HepG2 (cell line): Measurements from ENCODE around the gene DRAXIN. TPM values are rescaled to one million over a fixed set of nuclear protein-coding genes. Genes with fewer than 3 reads are reported as not detected.

Source experiments
- ATAC-seq: fragments of 200-7000 bp; cut with Tn5 transposase; 3 replicates; pipeline ENCODE4 v1.9.1; 2020; ENCODE audit warnings: mild to moderate bottlenecking, moderate library complexity
- BruUV-seq: library from RNA; stranded (reverse); fragments of 400-500 nt; replicated peaks from 2 replicates; lab custom pipeline; 2021; lab: Mats Ljungman, UMichigan
- CTCF ChIA-PET: fragments of 300-600 bp; formaldehyde crosslinking; extraction: SDS; loops from one replicate; lab custom pipeline; 2021; ENCODE audit warnings: low total read pairs, inconsistent platforms, low intra/inter-chr PET ratio; lab: Yijun Ruan, JAX
- POLR2A ChIA-PET: fragments of 350-600 bp; sonication (Branson Sonifier 250); formaldehyde crosslinking; loops from one replicate; lab custom pipeline; 2020; ENCODE audit warnings: antibody characterized with exemption, inconsistent platforms; lab: Yijun Ruan, JAX
- DNase-seq: peaks from one replicate; pipeline ENCODE4 v3.0.0-alpha.2; 2015; ENCODE audit warnings: low spot score
- FAIRE-seq: peaks from 3 replicates; lab custom pipeline; 2011; peaks lifted over from hg19 to GRCh38; lab: Jason Lieb, UNC
- H2AFZ ChIP-seq: one replicate; pipeline ENCODE4 v1.6.1; 2011; ENCODE audit warnings: low read length, inconsistent platforms
- H3K27ac ChIP-seq: fragments of 300-600 bp; 3 replicates; pipeline ENCODE4 v1.8.0; 2011; ENCODE audit warnings: mixed run types, mild to moderate bottlenecking, mixed read lengths, low read length, inconsistent platforms; ENCODE audit not compliant: insufficient read depth; ENCODE audit errors: extremely low read length
- H3K27me3 ChIP-seq, 2 experiments: fragments of 200-600 bp in 1 of 2; 2 replicates in 1 of 2; 3 replicates in 1 of 2; pipeline versions ENCODE4 v1.6.0 to v1.8.0; 2011; ENCODE audit warnings: low read length in 2 of 2, mild to moderate bottlenecking in 2 of 2, moderate library complexity in 2 of 2, inconsistent platforms in 1 of 2; ENCODE audit not compliant: insufficient read depth in 2 of 2, control insufficient read depth in 1 of 2
- H3K36me3 ChIP-seq, 2 experiments: fragments of 200-600 bp in 1 of 2; replicated peaks in 1 of 2; 2 replicates in 1 of 2; 3 replicates in 1 of 2; pipeline versions ENCODE4 v1.5.1 to v1.8.0; 2011; ENCODE audit warnings: low read length in 2 of 2, inconsistent platforms in 1 of 2; ENCODE audit not compliant: insufficient read depth in 2 of 2, control insufficient read depth in 1 of 2
- H3K4me1 ChIP-seq: 2 replicates; pipeline ENCODE4 v1.5.1; 2012; ENCODE audit warnings: low read length, inconsistent platforms; ENCODE audit not compliant: insufficient read depth
- H3K4me2 ChIP-seq: 2 replicates; pipeline ENCODE4 v1.6.0; 2011; ENCODE audit warnings: low read depth, low read length, inconsistent platforms
- H3K4me3 ChIP-seq, 3 experiments: fragments of 200-600 bp in 1 of 3; sonication (generic), shearing (Covaris generic) in 1 of 3; replicated peaks in 1 of 3; 2 replicates each; pipeline ENCODE4 v1.5.1; 2011 to 2016; ENCODE audit warnings: low read length in 3 of 3, inconsistent platforms in 2 of 3, low read depth in 2 of 3, mild to moderate bottlenecking in 2 of 3, control low read depth in 1 of 3, mixed read lengths in 1 of 3; ENCODE audit not compliant: insufficient read depth in 1 of 3
- H3K79me2 ChIP-seq: one replicate; pipeline ENCODE4 v1.6.1; 2011; ENCODE audit warnings: low read length, inconsistent platforms; ENCODE audit not compliant: insufficient read depth
- H3K9ac ChIP-seq: 2 replicates; pipeline ENCODE4 v1.6.0; 2011; ENCODE audit warnings: mild to moderate bottlenecking, low read depth, low read length, inconsistent platforms; ENCODE audit not compliant: insufficient read depth
- H3K9me3 ChIP-seq: 2 replicates; pipeline ENCODE4 v1.5.1; 2012; ENCODE audit warnings: mild to moderate bottlenecking, low read length
- H4K20me1 ChIP-seq: 2 replicates; pipeline ENCODE4 v1.6.0; 2011; ENCODE audit warnings: inconsistent platforms, mild to moderate bottlenecking, low read length, moderate library complexity; ENCODE audit not compliant: insufficient read depth
- ATF1 ChIP-seq: IDR thresholded peaks from 2 replicates; pipeline ENCODE4 v1.6.1; 2016; ENCODE audit warnings: mild to moderate bottlenecking, control low read depth
- CBFB ChIP-seq: sonication (generic); formaldehyde crosslinking; IDR thresholded peaks from 2 replicates; pipeline ENCODE4 v1.4.0; 2020; ENCODE audit warnings: missing genetic modification reagents
- CHD2 ChIP-seq: IDR thresholded peaks from 2 replicates; pipeline ENCODE4 v1.6.1; 2011; ENCODE audit warnings: low read depth, low read length, improper control_type of control experiment
- DNMT3B ChIP-seq: conservative IDR thresholded peaks from 2 replicates; pipeline ENCODE4 v1.6.1; 2016; ENCODE audit warnings: missing biosample characterization, control low read depth
- ELK4 ChIP-seq: sonication (generic); formaldehyde crosslinking; IDR thresholded peaks from 2 replicates; pipeline ENCODE4 v1.9.0; 2021; ENCODE audit warnings: missing genetic modification reagents, borderline replicate concordance
- HOXD1 ChIP-seq: sonication (generic); formaldehyde crosslinking; IDR thresholded peaks from 2 replicates; pipeline ENCODE4 v1.5.0; 2020; ENCODE audit warnings: missing genetic modification reagents
- JUNB ChIP-seq: sonication (generic); formaldehyde crosslinking; IDR thresholded peaks from 2 replicates; pipeline ENCODE4 v1.8.0; 2022; ENCODE audit warnings: missing genetic modification reagents, mild to moderate bottlenecking, borderline replicate concordance
- NFKB2 ChIP-seq: sonication (generic); formaldehyde crosslinking; IDR thresholded peaks from 2 replicates; pipeline ENCODE4 v1.4.0; 2020; ENCODE audit warnings: missing genetic modification reagents, borderline replicate concordance
- RBAK ChIP-seq: sonication (generic); formaldehyde crosslinking; IDR thresholded peaks from 2 replicates; pipeline ENCODE4 v1.5.1; 2020; ENCODE audit warnings: mild to moderate bottlenecking, missing genetic modification reagents
- ZFP90 ChIP-seq: sonication (generic); formaldehyde crosslinking; IDR thresholded peaks from 2 replicates; pipeline ENCODE4 v1.8.0; 2022; ENCODE audit warnings: missing genetic modification reagents, mild to moderate bottlenecking, inconsistent platforms, borderline replicate concordance
- WGBS: methylation state at CpG from one replicate; pipeline ENCODE4 v1.1.6; 2017; ENCODE audit warnings: low lambda C conversion rate; 5-methylcytosine and 5-hydroxymethylcytosine counted together
- in situ Hi-C: cut with HindIII; loops from 2 replicates; pipeline ENCODE4 v1.10.0; 2017; ENCODE audit warnings: low pct_unique_long_range_greater_than_20kb; ENCODE audit not compliant: extremely low pct_ligation_motif_present
- intact Hi-C: fragments of 100-400 bp; cut with micrococcal nuclease; formaldehyde crosslinking; loops from one replicate; pipeline ENCODE4 v1.10.0; 2022; ENCODE audit not compliant: unreplicated experiment
- polyA plus RNA-seq, 8 experiments: library from polyadenylated mRNA; depleted of rRNA in 3 of 8; stranded (reverse) in 7 of 8; unstranded in 1 of 8; fragments of >200 nt; fragmentation: Illumina TruSeq in 4 of 8; extraction: Trizol in 4 of 8; gene quantifications; 2 replicates each; pipeline versions ENCODE4 v1.2.1 to v1.2.3, GENCODE V29; 2011 to 2016; ENCODE audit warnings: low read depth in 4 of 8, missing spikeins in 1 of 8, mixed read lengths in 1 of 8; ENCODE audit not compliant: insufficient read depth in 1 of 8
- total RNA-seq, 5 experiments: library from RNA; depleted of rRNA; stranded (reverse); fragments of >200 nt; fragmentation: Illumina TruSeq; extraction: Trizol; gene quantifications; 2 replicates each; pipeline ENCODE4 v1.2.3, GENCODE V29; 2016; ENCODE audit warnings: low read depth in 1 of 5
- TF ChIP-seq, protein P1 (sequence below): fragments of 450-650 bp; IDR thresholded peaks from 2 replicates; pipeline ENCODE4 v1.6.1; 2017; ENCODE audit warnings: mild to moderate bottlenecking
- TF ChIP-seq, protein P2 (sequence below): sonication (generic); formaldehyde crosslinking; IDR thresholded peaks from 2 replicates; pipeline ENCODE4 v1.5.1; 2020; ENCODE audit warnings: mild to moderate bottlenecking, missing genetic modification reagents, moderate library complexity

The DRAXIN gene
- total and polyA plus RNA-seq, 2 of the 13 experiments (the other 11 are each of a cell fraction or from before 2014, with no cell fraction given): 0.02 TPM; not detected in 1

- no peaks in the 10 kb centered on the region for H3K9me3 ChIP-seq
- H3K79me2 ChIP-seq: no peaks in the 10 kb centered on the region
- no peaks in the 10 kb centered on the region for H4K20me1 ChIP-seq
- WGBS: 32% methylated on average over 23 of the region's 26 CpGs
- ChIA-PET CTCF (no interaction called here), POLR2A (no interaction called here)
- FAIRE-seq (no peak), ATAC-seq (peak; percentile 57), DNase-seq (peak; percentile 23)
- H3K27ac ChIP-seq: no peak overlapping the region
- H3K4me3 ChIP-seq: peak overlapping the region in 1 of 3 experiments; percentile 29; a peak in 1 of 6 replicates
- in situ Hi-C loops (no loop called here), intact Hi-C loops (no loop called here)
- peaks cover 2 to 23% of the 10 kb centered on the region in 2 experiments; a peak in 3 of 5 replicates for H3K27me3 ChIP-seq
- H3K4me2 ChIP-seq: peak overlapping the region; percentile 64
- BruUV-seq: no TSS peak
- H2AFZ ChIP-seq: peak overlapping the region; percentile 52
- peak overlapping the region; percentile 5; the same call in 1 of the 2 replicates for H3K9ac ChIP-seq
- H3K4me1 ChIP-seq: peaks cover 45% of the 10 kb centered on the region
- H3K36me3 ChIP-seq: no peaks in the 10 kb centered on the region
- no peak for TF ChIP-seq JUNB (CRISPR knock-in tag)
- TF ChIP-seq ELK4 (CRISPR knock-in tag): no peak
- TF ChIP-seq NFKB2 (CRISPR knock-in tag): 0 out of 2 replicates have a peak, but pooled peaks have one; percentile 24
- no peak for TF ChIP-seq CHD2
- TF ChIP-seq, protein P1, sequence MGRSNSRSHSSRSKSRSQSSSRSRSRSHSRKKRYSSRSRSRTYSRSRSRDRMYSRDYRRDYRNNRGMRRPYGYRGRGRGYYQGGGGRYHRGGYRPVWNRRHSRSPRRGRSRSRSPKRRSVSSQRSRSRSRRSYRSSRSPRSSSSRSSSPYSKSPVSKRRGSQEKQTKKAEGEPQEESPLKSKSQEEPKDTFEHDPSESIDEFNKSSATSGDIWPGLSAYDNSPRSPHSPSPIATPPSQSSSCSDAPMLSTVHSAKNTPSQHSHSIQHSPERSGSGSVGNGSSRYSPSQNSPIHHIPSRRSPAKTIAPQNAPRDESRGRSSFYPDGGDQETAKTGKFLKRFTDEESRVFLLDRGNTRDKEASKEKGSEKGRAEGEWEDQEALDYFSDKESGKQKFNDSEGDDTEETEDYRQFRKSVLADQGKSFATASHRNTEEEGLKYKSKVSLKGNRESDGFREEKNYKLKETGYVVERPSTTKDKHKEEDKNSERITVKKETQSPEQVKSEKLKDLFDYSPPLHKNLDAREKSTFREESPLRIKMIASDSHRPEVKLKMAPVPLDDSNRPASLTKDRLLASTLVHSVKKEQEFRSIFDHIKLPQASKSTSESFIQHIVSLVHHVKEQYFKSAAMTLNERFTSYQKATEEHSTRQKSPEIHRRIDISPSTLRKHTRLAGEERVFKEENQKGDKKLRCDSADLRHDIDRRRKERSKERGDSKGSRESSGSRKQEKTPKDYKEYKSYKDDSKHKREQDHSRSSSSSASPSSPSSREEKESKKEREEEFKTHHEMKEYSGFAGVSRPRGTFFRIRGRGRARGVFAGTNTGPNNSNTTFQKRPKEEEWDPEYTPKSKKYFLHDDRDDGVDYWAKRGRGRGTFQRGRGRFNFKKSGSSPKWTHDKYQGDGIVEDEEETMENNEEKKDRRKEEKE: no peak
- TF ChIP-seq ZFP90 (CRISPR knock-in tag): no peak
- no peak for TF ChIP-seq CBFB
- TF ChIP-seq, protein P2, sequence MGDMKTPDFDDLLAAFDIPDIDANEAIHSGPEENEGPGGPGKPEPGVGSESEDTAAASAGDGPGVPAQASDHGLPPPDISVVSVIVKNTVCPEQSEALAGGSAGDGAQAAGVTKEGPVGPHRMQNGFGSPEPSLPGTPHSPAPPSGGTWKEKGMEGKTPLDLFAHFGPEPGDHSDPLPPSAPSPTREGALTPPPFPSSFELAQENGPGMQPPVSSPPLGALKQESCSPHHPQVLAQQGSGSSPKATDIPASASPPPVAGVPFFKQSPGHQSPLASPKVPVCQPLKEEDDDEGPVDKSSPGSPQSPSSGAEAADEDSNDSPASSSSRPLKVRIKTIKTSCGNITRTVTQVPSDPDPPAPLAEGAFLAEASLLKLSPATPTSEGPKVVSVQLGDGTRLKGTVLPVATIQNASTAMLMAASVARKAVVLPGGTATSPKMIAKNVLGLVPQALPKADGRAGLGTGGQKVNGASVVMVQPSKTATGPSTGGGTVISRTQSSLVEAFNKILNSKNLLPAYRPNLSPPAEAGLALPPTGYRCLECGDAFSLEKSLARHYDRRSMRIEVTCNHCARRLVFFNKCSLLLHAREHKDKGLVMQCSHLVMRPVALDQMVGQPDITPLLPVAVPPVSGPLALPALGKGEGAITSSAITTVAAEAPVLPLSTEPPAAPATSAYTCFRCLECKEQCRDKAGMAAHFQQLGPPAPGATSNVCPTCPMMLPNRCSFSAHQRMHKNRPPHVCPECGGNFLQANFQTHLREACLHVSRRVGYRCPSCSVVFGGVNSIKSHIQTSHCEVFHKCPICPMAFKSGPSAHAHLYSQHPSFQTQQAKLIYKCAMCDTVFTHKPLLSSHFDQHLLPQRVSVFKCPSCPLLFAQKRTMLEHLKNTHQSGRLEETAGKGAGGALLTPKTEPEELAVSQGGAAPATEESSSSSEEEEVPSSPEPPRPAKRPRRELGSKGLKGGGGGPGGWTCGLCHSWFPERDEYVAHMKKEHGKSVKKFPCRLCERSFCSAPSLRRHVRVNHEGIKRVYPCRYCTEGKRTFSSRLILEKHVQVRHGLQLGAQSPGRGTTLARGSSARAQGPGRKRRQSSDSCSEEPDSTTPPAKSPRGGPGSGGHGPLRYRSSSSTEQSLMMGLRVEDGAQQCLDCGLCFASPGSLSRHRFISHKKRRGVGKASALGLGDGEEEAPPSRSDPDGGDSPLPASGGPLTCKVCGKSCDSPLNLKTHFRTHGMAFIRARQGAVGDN (CRISPR knock-in tag): peak; percentile 63
- TF ChIP-seq DNMT3B (CRISPR knock-in tag): no peak
- TF ChIP-seq RBAK: no peak
- TF ChIP-seq HOXD1 (CRISPR knock-in tag): no peak
- no peak for TF ChIP-seq ATF1 (CRISPR knock-in tag)
Observed at GRCh38 chr1:11729498-11730428, 38.3 kb downstream of the DRAXIN start.
